H9 (cell line): ENCODE data around the gene CHIT1. TPM values are rescaled to one million over a fixed set of nuclear protein-coding genes. Genes with fewer than 3 reads are reported as not detected.

Experiments used
- DNase-seq: peaks from one replicate; pipeline ENCODE4 v3.0.0-alpha.2; 2017
- H2AFZ ChIP-seq: one replicate; pipeline ENCODE4 v1.6.1; 2013; ENCODE audit warnings: mild to moderate bottlenecking, low read length, control low read depth, moderate library complexity
- H2AK5ac ChIP-seq: 2 replicates; pipeline ENCODE4 v1.6.1; 2013; ENCODE audit warnings: low read length, control low read depth, mixed read lengths; ENCODE audit not compliant: insufficient read length
- H2BK120ac ChIP-seq: one replicate; pipeline ENCODE4 v1.6.1; 2013; ENCODE audit warnings: low read depth, mild to moderate bottlenecking, low read length, control low read depth, inconsistent platforms; ENCODE audit not compliant: poor library complexity, severe bottlenecking
- H2BK12ac ChIP-seq: 2 replicates; pipeline ENCODE4 v1.6.1; 2013; ENCODE audit warnings: low read length, control low read depth, mixed read lengths, low read depth; ENCODE audit not compliant: insufficient read length
- H2BK15ac ChIP-seq: 2 replicates; pipeline ENCODE4 v1.6.1; 2013; ENCODE audit warnings: low read depth, low read length, control low read depth
- H2BK20ac ChIP-seq: one replicate; pipeline ENCODE4 v1.6.1; 2013; ENCODE audit warnings: low read depth, mild to moderate bottlenecking, low read length, control low read depth, inconsistent platforms; ENCODE audit not compliant: poor library complexity, severe bottlenecking
- H2BK5ac ChIP-seq: 2 replicates; pipeline ENCODE4 v1.6.1; 2013; ENCODE audit warnings: low read length, control low read depth, mixed read lengths; ENCODE audit not compliant: insufficient read length
- H3K14ac ChIP-seq: 2 replicates; pipeline ENCODE4 v1.6.1; 2013; ENCODE audit warnings: low read length, control low read depth; ENCODE audit not compliant: insufficient read depth
- H3K18ac ChIP-seq: 2 replicates; pipeline ENCODE4 v1.6.1; 2013; ENCODE audit warnings: low read depth, mild to moderate bottlenecking, mixed read lengths, low read length, control low read depth; ENCODE audit not compliant: insufficient read length
- H3K23ac ChIP-seq: 2 replicates; pipeline ENCODE4 v1.6.1; 2013; ENCODE audit warnings: low read length, control low read depth, mixed read lengths, low read depth; ENCODE audit not compliant: insufficient read length
- H3K23me2 ChIP-seq: 2 replicates; pipeline ENCODE4 v1.6.1; 2013; ENCODE audit warnings: low read depth, mild to moderate bottlenecking, mixed read lengths, low read length, control low read depth; ENCODE audit not compliant: insufficient read length, poor library complexity, severe bottlenecking
- H3K27ac ChIP-seq: 2 replicates; pipeline ENCODE4 v1.5.1; 2013; ENCODE audit warnings: low read length, control low read depth, mixed read lengths, low read depth; ENCODE audit not compliant: insufficient read length
- H3K27me3 ChIP-seq: 2 replicates; pipeline ENCODE4 v1.6.1; 2013; ENCODE audit warnings: low read length, control low read depth, inconsistent platforms; ENCODE audit not compliant: insufficient read depth
- H3K4ac ChIP-seq: 2 replicates; pipeline ENCODE4 v1.6.1; 2013; ENCODE audit warnings: low read depth, mild to moderate bottlenecking, control low read depth, inconsistent platforms, low read length, moderate library complexity
- H3K4me1 ChIP-seq: 2 replicates; pipeline ENCODE4 v1.6.1; 2013; ENCODE audit warnings: low read length, control low read depth, inconsistent platforms; ENCODE audit not compliant: insufficient read depth
- H3K4me2 ChIP-seq: 2 replicates; pipeline ENCODE4 v1.6.1; 2013; ENCODE audit warnings: low read length, control low read depth, mixed read lengths; ENCODE audit not compliant: insufficient read length, insufficient read depth
- H3K56ac ChIP-seq: 2 replicates; pipeline ENCODE4 v1.6.1; 2013; ENCODE audit warnings: low read depth, mild to moderate bottlenecking, mixed read lengths, low read length, control low read depth; ENCODE audit not compliant: insufficient read length
- H3K79me1 ChIP-seq: 2 replicates; pipeline ENCODE4 v1.6.1; 2013; ENCODE audit warnings: low read depth, mild to moderate bottlenecking, moderate library complexity, low read length, control low read depth, inconsistent platforms; ENCODE audit not compliant: insufficient read depth, poor library complexity, severe bottlenecking
- H3K79me2 ChIP-seq: 2 replicates; pipeline ENCODE4 v1.6.1; 2013; ENCODE audit warnings: low read length, control low read depth, inconsistent platforms; ENCODE audit not compliant: insufficient read depth
- H3K9ac ChIP-seq: 2 replicates; pipeline ENCODE4 v1.6.1; 2013; ENCODE audit warnings: low read length, control low read depth, mixed read lengths; ENCODE audit not compliant: insufficient read length; ENCODE audit errors: extremely low read depth
- H3K9me3 ChIP-seq: one replicate; pipeline ENCODE4 v1.6.1; 2013; ENCODE audit warnings: low read depth, low read length, inconsistent platforms; ENCODE audit not compliant: control insufficient read depth
- H3T11ph ChIP-seq: one replicate; pipeline ENCODE4 v1.6.1; 2013; ENCODE audit warnings: mild to moderate bottlenecking, low read length, control low read depth, inconsistent platforms
- H4K20me1 ChIP-seq: one replicate; pipeline ENCODE4 v1.6.1; 2013; ENCODE audit not compliant: control insufficient read depth, insufficient read length, insufficient read depth
- H4K5ac ChIP-seq: 2 replicates; pipeline ENCODE4 v1.6.1; 2013; ENCODE audit warnings: low read depth, mild to moderate bottlenecking, mixed read lengths, low read length, control low read depth; ENCODE audit not compliant: insufficient read length
- H4K8ac ChIP-seq: replicated peaks from 2 replicates; pipeline ENCODE4 v1.6.1; 2013; ENCODE audit warnings: low read length, control low read depth, mixed read lengths, low read depth; ENCODE audit not compliant: insufficient read length
- H4K91ac ChIP-seq: 2 replicates; pipeline ENCODE4 v1.6.1; 2013; ENCODE audit warnings: low read depth, mild to moderate bottlenecking, moderate library complexity, mixed read lengths, low read length, control low read depth; ENCODE audit not compliant: insufficient read length
- H3K27ac Mint-ChIP-seq, 3 experiments: 2 replicates in 2 of 3; 3 replicates in 1 of 3; pipeline ENCODE4 v1.8.0; 2020 to 2021; ENCODE audit warnings: mixed read lengths in 3 of 3, mild to moderate bottlenecking in 1 of 3, moderate library complexity in 1 of 3
- H3K27me3 Mint-ChIP-seq: 2 replicates; pipeline ENCODE4 v1.8.0; 2021; ENCODE audit warnings: low read depth, mild to moderate bottlenecking, moderate library complexity, mixed read lengths
- H3K36me3 Mint-ChIP-seq, 3 experiments: 2 replicates in 2 of 3; 3 replicates in 1 of 3; pipeline ENCODE4 v1.8.0; 2020 to 2021; ENCODE audit warnings: low read depth in 3 of 3, mixed read lengths in 3 of 3; ENCODE audit not compliant: insufficient read depth in 1 of 3
- H3K4me1 Mint-ChIP-seq, 2 experiments: 2 replicates each; pipeline ENCODE4 v1.8.0; 2020; ENCODE audit warnings: mixed read lengths in 2 of 2
- H3K4me3 Mint-ChIP-seq, 2 experiments: 2 replicates in 1 of 2; 3 replicates in 1 of 2; pipeline ENCODE4 v1.8.0; 2020 to 2021; ENCODE audit warnings: mild to moderate bottlenecking in 2 of 2, mixed read lengths in 2 of 2, moderate library complexity in 1 of 2
- H3K9me3 Mint-ChIP-seq, 2 experiments: 2 replicates in 1 of 2; 3 replicates in 1 of 2; pipeline ENCODE4 v1.8.0; 2020; ENCODE audit warnings: mild to moderate bottlenecking in 2 of 2, mixed read lengths in 2 of 2, moderate library complexity in 1 of 2
- whole genome bisulfite sequencing: extraction: QIAGEN DNeasy Blood & Tissue Kit; methylation state at CpG from one replicate; pipeline ENCODE4 v1.1.7; 2013; ENCODE audit warnings: missing lambda C conversion rate, low lambda C conversion rate, mixed read lengths; ENCODE audit not compliant: insufficient read length; ENCODE audit errors: extremely low coverage; 5-methylcytosine and 5-hydroxymethylcytosine counted together
- total RNA-seq: library from RNA; stranded (reverse); gene quantifications from 2 replicates; pipeline ENCODE4 v1.2.1, GENCODE V29; 2021
- TF ChIP-seq, protein P1 (sequence below): fragments of 200-600 bp; sonication (generic); conservative IDR thresholded peaks from 3 replicates; pipeline ENCODE4 v1.8.0; 2021; ENCODE audit warnings: antibody characterized with exemption, mild to moderate bottlenecking

CHIT1 gene
- total RNA-seq, 1 experiment from 2014 or later: not detected

DNA sequence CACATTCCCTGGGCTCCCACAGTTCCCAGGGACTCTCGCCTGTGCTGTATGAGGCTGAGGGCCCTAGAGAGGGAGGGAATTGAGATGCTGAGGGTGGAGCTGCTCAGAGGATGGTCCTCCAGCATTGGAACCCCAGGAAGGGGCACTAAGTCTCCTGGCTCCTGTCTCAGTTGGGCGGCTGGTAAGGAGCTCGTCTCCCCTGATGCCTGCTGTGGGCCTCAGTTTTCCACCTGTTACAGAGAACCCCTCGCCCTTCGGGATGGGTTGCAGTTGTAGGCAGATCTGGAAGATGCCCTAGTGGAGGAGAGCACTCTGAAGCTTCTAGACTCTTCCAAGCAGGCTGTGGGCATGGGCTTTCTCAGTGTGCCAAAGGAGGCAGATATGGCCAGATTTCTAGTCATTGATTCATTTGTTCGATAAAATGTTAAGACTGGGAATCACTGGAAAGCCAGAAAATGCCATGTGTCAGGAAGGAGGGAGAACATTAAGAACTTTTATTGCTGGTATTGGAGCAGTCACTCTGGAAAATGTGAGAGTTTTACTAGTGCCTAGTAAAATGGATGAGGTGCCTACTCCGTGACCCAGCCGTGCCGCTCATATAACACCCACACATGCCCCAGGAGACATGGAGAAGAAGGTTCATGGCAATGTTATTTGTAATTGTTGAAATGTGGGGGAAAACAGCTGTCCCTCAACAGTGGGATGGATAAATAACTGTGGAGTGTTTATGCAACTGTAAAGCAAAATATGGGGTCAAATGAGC lies 53.0 kb downstream of the CHIT1 start:
- Histone ChIP-seq H3K27me3 (no peaks in the 10 kb centered on the region), H2AK5ac (no peak overlapping the region), H4K5ac (no peak overlapping the region), H3K56ac (no peak overlapping the region), H2BK12ac (no peak overlapping the region), H2BK5ac (no peak overlapping the region), H3K23me2 (no peaks in the 10 kb centered on the region), H2AFZ (no peak overlapping the region), H4K8ac (no peak overlapping the region), H3K23ac (no peak overlapping the region), H4K91ac (no peak overlapping the region), H4K20me1 (no peaks in the 10 kb centered on the region), H3K27ac (no peak overlapping the region), H3K14ac (no peak overlapping the region; the same call in 1 of the 2 replicates), H3K4me2 (no peak overlapping the region), H3K79me1 (no peaks in the 10 kb centered on the region), H3T11ph (no peak overlapping the region), H3K4ac (no peak overlapping the region), H2BK15ac (no peak overlapping the region), H2BK120ac (no peak overlapping the region), H3K18ac (no peak overlapping the region), H3K9ac (no peak overlapping the region), H3K79me2 (no peaks in the 10 kb centered on the region), H2BK20ac (no peak overlapping the region), H3K9me3 (no peaks in the 10 kb centered on the region), H3K4me1 (no peaks in the 10 kb centered on the region)
- WGBS: no CpG with 5 or more reads among the region's 9 CpGs
- Mint-ChIP-seq H3K4me3 (no peak overlapping the region), H3K27me3 (peaks cover 1% of the 10 kb centered on the region; the same call in 1 of the 2 replicates), H3K9me3 (no peaks in the 10 kb centered on the region), H3K36me3 (no peaks in the 10 kb centered on the region), H3K4me1 (peaks cover 32 to 34% of the 10 kb centered on the region in 2 experiments), H3K27ac (no peak overlapping the region)
- TF ChIP-seq, protein P1, sequence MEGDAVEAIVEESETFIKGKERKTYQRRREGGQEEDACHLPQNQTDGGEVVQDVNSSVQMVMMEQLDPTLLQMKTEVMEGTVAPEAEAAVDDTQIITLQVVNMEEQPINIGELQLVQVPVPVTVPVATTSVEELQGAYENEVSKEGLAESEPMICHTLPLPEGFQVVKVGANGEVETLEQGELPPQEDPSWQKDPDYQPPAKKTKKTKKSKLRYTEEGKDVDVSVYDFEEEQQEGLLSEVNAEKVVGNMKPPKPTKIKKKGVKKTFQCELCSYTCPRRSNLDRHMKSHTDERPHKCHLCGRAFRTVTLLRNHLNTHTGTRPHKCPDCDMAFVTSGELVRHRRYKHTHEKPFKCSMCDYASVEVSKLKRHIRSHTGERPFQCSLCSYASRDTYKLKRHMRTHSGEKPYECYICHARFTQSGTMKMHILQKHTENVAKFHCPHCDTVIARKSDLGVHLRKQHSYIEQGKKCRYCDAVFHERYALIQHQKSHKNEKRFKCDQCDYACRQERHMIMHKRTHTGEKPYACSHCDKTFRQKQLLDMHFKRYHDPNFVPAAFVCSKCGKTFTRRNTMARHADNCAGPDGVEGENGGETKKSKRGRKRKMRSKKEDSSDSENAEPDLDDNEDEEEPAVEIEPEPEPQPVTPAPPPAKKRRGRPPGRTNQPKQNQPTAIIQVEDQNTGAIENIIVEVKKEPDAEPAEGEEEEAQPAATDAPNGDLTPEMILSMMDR: no peak
- DNase-seq: no peak
